ENCODE results near the gene ATP6V0D1.

Gene ATP6V0D1

GRCh38 chr16:67389911-67390815, 90.8 kb downstream of the ATP6V0D1 start:
- DNase-seq: no peak

- DNase-seq: peak; percentile 40
Observed at GRCh38 chr16:67388591-67388990, 92.4 kb downstream of the ATP6V0D1 start.

GRCh38 chr16:67388191-67388590, 92.8 kb downstream of the ATP6V0D1 start:
- peak; percentile 21 for DNase-seq
